Osteoblast (primary cell): ENCODE data around the gene ZNF419. TPM values are rescaled to one million over a fixed set of nuclear protein-coding genes. Genes with fewer than 3 reads are reported as not detected.
A peak's percentile ranks its signal among the peaks of the same experiment; 100 is the strongest.
"Not testable (repeated sequence)": the region's sequence is repeated elsewhere in the genome, so short reads cannot be mapped to it uniquely, and the experiment has no call there.

Experiments
- DNase-seq: peaks from one replicate; pipeline ENCODE4 v3.0.0; 2011; ENCODE audit warnings: low spot score, mixed read lengths; ENCODE audit not compliant: insufficient read length; ENCODE audit errors: missing footprints
- H2AFZ ChIP-seq: 2 replicates; pipeline ENCODE4 v1.6.0; 2011; ENCODE audit warnings: mild to moderate bottlenecking, low read length
- H3K27ac ChIP-seq: 2 replicates; pipeline ENCODE4 v1.5.1; 2011; ENCODE audit warnings: mild to moderate bottlenecking, low read depth, low read length, moderate library complexity
- H3K27me3 ChIP-seq: 2 replicates; pipeline ENCODE4 v1.6.0; 2012; ENCODE audit warnings: mild to moderate bottlenecking, control low read depth, inconsistent platforms, low read length, moderate library complexity; ENCODE audit not compliant: insufficient read depth
- H3K36me3 ChIP-seq: 2 replicates; pipeline ENCODE4 v1.5.1; 2011; ENCODE audit warnings: mild to moderate bottlenecking, low read length, control low read depth, moderate library complexity; ENCODE audit not compliant: insufficient read depth
- H3K4me1 ChIP-seq: 2 replicates; pipeline ENCODE4 v1.5.1; 2011; ENCODE audit warnings: mild to moderate bottlenecking, low read length, control low read depth, moderate library complexity; ENCODE audit not compliant: insufficient read depth
- H3K4me2 ChIP-seq: 2 replicates; pipeline ENCODE4 v1.6.0; 2011; ENCODE audit warnings: mild to moderate bottlenecking, low read length; ENCODE audit not compliant: insufficient read depth
- H3K4me3 ChIP-seq: fragments of 200-600 bp; sonication (generic); 3 replicates; pipeline ENCODE4 v1.5.1; 2012; ENCODE audit warnings: mild to moderate bottlenecking, low read length, inconsistent platforms; ENCODE audit not compliant: insufficient read depth
- H3K79me2 ChIP-seq: 2 replicates; pipeline ENCODE4 v1.6.0; 2012; ENCODE audit warnings: mild to moderate bottlenecking, low read length, control low read depth, inconsistent platforms; ENCODE audit not compliant: insufficient read depth
- H3K9me3 ChIP-seq: 2 replicates; pipeline ENCODE4 v1.5.1; 2011; ENCODE audit warnings: low read depth, low read length, control low read depth
- H4K20me1 ChIP-seq: 2 replicates; pipeline ENCODE4 v1.6.0; 2012; ENCODE audit warnings: mild to moderate bottlenecking, low read length, control low read depth; ENCODE audit not compliant: insufficient read depth
- total RNA-seq: library from RNA; depleted of rRNA; stranded (reverse); fragments of >200 nt; gene quantifications from 2 replicates; pipeline ENCODE4 v1.2.3, GENCODE V29; 2012
- TF ChIP-seq, protein P1 (sequence below): IDR thresholded peaks from 2 replicates; pipeline ENCODE4 v1.5.1; 2011; ENCODE audit warnings: mild to moderate bottlenecking, low read depth, low read length, moderate library complexity; ENCODE audit errors: extremely low read depth

ZNF419 gene
- total RNA-seq, 1 donor, result 19.9 TPM

DNA sequence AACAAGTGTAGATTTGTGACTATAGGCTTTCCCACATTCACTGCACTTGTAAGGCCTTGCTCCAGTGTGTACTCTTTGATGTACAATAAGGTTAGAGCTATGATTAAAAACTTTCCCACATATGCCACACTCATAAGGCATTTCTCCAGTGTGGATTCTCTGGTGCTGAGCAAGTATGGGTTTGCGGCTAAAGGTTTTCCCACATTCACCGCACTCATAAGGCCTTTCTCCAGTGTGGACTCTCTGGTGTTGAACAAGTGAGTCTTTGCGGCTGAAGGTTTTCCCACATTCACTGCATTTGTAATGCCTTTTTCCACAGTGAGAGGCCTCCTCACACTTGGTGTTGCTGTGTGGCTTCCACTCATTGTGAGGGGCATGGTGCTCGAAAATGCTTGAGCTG is 13.9 kb upstream of the ZNF419 start:
- TF ChIP-seq, protein P1, sequence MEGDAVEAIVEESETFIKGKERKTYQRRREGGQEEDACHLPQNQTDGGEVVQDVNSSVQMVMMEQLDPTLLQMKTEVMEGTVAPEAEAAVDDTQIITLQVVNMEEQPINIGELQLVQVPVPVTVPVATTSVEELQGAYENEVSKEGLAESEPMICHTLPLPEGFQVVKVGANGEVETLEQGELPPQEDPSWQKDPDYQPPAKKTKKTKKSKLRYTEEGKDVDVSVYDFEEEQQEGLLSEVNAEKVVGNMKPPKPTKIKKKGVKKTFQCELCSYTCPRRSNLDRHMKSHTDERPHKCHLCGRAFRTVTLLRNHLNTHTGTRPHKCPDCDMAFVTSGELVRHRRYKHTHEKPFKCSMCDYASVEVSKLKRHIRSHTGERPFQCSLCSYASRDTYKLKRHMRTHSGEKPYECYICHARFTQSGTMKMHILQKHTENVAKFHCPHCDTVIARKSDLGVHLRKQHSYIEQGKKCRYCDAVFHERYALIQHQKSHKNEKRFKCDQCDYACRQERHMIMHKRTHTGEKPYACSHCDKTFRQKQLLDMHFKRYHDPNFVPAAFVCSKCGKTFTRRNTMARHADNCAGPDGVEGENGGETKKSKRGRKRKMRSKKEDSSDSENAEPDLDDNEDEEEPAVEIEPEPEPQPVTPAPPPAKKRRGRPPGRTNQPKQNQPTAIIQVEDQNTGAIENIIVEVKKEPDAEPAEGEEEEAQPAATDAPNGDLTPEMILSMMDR, result no peak
- no peak overlapping the region for H3K4me2 ChIP-seq
- peaks cover 5% of the 10 kb centered on the region for H3K4me1 ChIP-seq
- peaks cover 24% of the 10 kb centered on the region for H3K36me3 ChIP-seq
- H2AFZ ChIP-seq, result no peak overlapping the region
- peaks cover 50% of the 10 kb centered on the region for H3K9me3 ChIP-seq
- no peak overlapping the region for H3K4me3 ChIP-seq
- no peak for DNase-seq
- no peak overlapping the region for H3K27ac ChIP-seq
- H3K27me3 ChIP-seq, result no peaks in the 10 kb centered on the region
- H3K79me2 ChIP-seq, result peaks cover 45% of the 10 kb centered on the region
- H4K20me1 ChIP-seq, result no peaks in the 10 kb centered on the region

DNA sequence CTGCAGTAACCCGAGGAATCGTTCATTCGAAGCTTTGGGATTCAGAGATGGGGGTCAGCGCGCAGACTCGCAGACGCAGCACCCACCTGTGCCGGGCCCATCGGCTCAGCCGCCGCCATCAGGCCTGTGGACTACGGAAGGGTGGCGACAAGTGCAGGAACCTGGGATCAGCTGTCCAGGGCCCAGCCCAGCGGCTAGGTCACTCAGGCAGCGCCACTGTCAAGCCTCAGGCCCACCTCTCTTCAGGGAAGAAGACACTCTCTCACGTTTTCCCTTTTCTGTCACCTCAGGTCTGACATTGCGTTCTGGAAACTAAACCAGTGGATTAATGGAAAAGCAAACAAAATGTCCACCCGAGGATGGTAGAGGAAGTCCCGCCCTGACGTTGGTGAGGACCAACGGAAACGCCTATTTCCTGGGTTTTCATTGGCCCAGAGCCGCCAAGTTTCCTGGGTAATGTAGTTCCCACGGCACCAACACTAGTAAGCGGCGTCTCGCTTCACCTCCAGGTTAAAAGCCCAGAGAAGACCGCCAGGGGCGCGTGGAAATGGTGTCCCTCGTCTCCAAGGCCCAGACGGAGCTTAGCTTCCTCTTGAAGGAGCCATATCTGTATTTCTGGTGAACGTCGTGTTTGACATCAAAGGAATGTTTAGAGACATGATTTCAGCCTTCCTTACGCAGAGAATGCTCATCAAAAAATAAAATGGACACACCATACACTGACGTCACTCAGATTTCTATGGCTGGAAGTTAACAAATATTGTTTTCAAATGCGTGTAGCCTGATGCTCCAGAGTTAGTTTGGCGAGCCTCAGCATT is 10.2 kb upstream of the ZNF419 start, which contains the start of gene ZNF772:
Gene ZNF772 (minus strand): TSS at position 376 of the 818 bp plus-strand sequence. CDS start 257 bp downstream, at position 119.
- Histone ChIP-seq H3K4me3 (peak within 1 kb of the TSS; percentile 87), H3K9me3 (peaks cover 32% of the 10 kb centered on the region)

DNA sequence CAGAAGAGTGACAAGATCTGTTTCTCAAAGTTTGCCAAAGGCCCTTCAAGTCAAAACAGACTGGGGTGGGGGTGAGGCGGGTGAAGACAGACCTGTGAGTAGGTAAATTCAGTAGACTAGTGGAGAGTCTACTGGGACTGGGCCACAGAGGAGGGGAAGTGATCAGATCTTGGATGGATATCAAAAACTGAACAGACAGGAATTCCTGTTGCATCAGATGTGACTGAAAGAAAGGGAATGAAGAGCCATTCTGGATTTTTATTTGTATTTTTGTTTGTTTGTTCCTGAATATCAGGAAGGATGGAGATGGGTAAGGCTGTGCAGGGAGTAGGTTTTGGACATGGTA is 722 bp downstream of the ZNF419 start:
- Histone ChIP-seq H2AFZ (peak overlapping the region; percentile 68), H3K79me2 (peaks cover 19% of the 10 kb centered on the region), H3K4me2 (peak overlapping the region; percentile 78), H3K4me3 (peak overlapping the region; percentile 64), H3K36me3 (peaks cover 25% of the 10 kb centered on the region)
- not testable (repeated sequence) for H4K20me1 ChIP-seq, H3K4me1 ChIP-seq, H3K9me3 ChIP-seq, DNase-seq, H3K27ac ChIP-seq, H3K27me3 ChIP-seq

More for the DNA sequence above, 10.2 kb upstream of the ZNF419 start, which contains the start of gene ZNF772:
- H3K36me3 ChIP-seq, result peaks cover 24% of the 10 kb centered on the region
- DNase-seq, result peak; percentile 98
- no peaks in the 10 kb centered on the region for H3K27me3 ChIP-seq
- peaks cover 5% of the 10 kb centered on the region for H3K4me1 ChIP-seq
- peaks cover 40% of the 10 kb centered on the region for H3K79me2 ChIP-seq
- TF ChIP-seq, protein P1, result peak; percentile 70
- peak within 1 kb of the TSS; percentile 12 for H3K27ac ChIP-seq
- peak within 1 kb of the TSS; percentile 98 for H2AFZ ChIP-seq
- no peaks in the 10 kb centered on the region for H4K20me1 ChIP-seq
- peak within 1 kb of the TSS; percentile 75 for H3K4me2 ChIP-seq

DNA sequence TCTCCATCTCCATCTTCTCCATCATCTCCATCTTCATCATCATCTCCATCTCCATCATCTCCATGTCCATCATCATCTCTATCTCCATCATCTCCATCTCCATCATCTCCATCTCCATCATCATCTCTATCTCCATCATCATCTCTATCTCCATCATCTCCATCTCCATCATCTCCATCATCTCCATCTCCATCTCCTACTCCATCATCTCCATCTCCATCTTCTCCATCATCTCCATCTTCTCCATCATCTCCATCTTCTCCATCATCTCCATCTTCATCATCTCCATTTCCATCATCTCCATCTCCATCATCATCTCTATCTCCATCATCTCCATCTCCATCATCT is 11.8 kb downstream of the ZNF419 start:
- peak overlapping the region; percentile 85 for H3K4me3 ChIP-seq
- peak overlapping the region; percentile 85 for H2AFZ ChIP-seq

DNA sequence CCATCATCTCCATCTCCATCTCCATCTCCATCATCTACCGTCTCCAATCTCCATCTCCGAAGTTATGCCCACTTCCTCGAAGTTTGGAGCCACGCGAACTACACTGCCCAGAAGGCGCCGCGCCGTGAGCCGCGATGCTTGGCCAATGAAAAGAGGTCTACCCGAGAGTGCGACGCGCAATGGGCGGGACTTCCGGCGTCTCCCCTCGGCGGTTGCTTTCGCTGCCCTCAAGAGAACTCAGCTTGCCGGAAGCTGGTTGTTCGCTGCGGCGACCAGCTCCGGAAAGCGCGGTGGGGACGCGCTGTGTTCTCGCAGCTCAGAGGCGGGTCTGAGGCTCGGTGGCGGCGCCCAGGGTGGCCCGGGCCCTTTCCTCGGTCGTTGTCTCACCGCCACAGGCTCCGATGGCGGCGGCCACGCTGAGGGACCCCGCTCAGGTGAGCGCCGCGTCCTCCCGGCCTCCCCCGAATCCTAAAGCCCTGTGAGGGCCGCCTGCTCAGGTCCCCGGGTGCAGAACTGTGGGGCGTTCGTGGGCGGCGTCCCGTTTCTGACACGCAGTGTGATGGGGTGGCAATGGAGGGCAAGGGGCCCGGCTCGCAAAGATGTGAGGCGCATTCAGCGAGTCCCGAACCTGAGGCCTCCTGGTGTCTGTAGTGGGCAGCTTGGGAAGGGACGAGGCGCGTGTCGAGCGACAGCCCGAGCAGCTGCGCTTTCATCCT is 12.3 kb downstream of the ZNF419 start, which contains the start of gene ZNF773:
Gene ZNF773 (plus strand): TSS at position 259 of the 716 bp plus-strand sequence. CDS start 143 bp downstream, at position 402.
- H3K27ac ChIP-seq, result peak within 1 kb of the TSS; percentile 80
- H3K4me2 ChIP-seq, result peak within 1 kb of the TSS; percentile 76
- peak; percentile 97 for DNase-seq
- H3K4me3 ChIP-seq, result peak within 1 kb of the TSS; percentile 85
- H3K79me2 ChIP-seq, result peaks cover 40% of the 10 kb centered on the region
- not testable (repeated sequence) for H3K9me3 ChIP-seq, H4K20me1 ChIP-seq, H3K4me1 ChIP-seq, H3K27me3 ChIP-seq
- H2AFZ ChIP-seq, result peak within 1 kb of the TSS; percentile 85
- peaks cover 13% of the 10 kb centered on the region for H3K36me3 ChIP-seq

More for the DNA sequence above, 11.8 kb downstream of the ZNF419 start:
- H3K27me3 ChIP-seq, H4K20me1 ChIP-seq, H3K4me2 ChIP-seq, H3K27ac ChIP-seq, DNase-seq, H3K9me3 ChIP-seq, H3K4me1 ChIP-seq: not testable (repeated sequence)
- H3K79me2 ChIP-seq, result peaks cover 39% of the 10 kb centered on the region
- peaks cover 12% of the 10 kb centered on the region for H3K36me3 ChIP-seq

DNA sequence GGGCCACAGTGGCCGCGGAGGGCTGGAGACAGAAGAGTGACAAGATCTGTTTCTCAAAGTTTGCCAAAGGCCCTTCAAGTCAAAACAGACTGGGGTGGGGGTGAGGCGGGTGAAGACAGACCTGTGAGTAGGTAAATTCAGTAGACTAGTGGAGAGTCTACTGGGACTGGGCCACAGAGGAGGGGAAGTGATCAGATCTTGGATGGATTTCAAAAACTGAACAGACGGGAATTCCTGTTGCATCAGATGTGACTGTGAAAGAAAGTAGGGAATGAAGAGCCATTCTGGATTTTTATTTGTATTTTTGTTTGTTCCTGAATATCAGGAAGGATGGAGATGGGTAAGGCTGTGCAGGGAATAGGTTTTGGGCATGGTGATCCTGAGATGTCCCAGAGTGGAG is 12.8 kb downstream of the ZNF419 start:
- H4K20me1 ChIP-seq, H3K4me1 ChIP-seq, H3K9me3 ChIP-seq, H3K27me3 ChIP-seq, DNase-seq: not testable (repeated sequence)
- Histone ChIP-seq H2AFZ (peak overlapping the region; percentile 67), H3K27ac (peak overlapping the region; percentile 24), H3K36me3 (peaks cover 16% of the 10 kb centered on the region), H3K4me3 (peak overlapping the region; percentile 67), H3K4me2 (peak overlapping the region; percentile 76), H3K79me2 (peaks cover 40% of the 10 kb centered on the region)
